ENCODE results near the gene APCS.

APCS gene, protein sequence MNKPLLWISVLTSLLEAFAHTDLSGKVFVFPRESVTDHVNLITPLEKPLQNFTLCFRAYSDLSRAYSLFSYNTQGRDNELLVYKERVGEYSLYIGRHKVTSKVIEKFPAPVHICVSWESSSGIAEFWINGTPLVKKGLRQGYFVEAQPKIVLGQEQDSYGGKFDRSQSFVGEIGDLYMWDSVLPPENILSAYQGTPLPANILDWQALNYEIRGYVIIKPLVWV

DNA sequence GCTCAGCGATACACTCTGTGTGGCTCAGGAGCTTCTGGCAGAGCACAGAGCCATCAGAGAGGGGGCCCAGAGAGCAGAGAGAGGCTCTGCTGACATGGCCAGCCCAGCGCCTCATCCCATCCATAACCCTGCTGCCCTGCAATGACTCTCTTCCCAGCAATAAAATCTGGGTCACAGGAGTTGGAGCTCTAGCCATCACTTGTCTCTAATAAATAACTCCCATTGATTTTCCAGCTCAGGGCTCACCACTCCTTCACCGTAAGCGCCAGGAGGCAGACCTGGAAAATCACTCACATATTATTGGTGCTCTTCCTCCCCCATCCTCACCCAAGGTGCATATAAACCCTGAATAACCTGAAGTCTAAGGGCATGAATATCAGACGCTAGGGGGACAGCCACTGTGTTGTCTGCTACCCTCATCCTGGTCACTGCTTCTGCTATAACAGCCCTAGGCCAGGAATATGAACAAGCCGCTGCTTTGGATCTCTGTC, at the start of gene APCS:
Gene APCS, plus strand, starts transcription at position 366 of the 491 bp plus-strand sequence. Its CDS starts 96 bp downstream, at position 462.
- no peak for DNase-seq

DNA sequence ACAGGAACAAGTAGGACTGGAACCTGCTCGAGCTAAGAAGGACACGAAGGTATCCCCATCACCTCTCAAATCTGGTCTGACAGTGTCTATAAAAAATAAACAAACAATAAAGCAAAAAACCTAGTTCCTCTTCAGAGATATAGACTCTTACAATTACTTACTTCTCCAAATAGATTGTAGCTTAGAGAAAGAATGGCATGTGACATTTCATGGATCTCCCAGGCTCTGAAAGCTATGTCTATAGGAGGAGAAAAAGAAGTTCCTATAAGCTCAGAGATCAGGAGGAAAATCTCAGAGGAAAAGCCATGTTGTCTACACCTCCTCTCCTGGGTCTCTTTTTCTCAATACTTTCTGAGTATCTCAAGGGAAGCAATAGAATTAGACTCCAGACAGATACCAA, 39.5 kb upstream of the APCS start:
- DNase-seq: no peak

DNA sequence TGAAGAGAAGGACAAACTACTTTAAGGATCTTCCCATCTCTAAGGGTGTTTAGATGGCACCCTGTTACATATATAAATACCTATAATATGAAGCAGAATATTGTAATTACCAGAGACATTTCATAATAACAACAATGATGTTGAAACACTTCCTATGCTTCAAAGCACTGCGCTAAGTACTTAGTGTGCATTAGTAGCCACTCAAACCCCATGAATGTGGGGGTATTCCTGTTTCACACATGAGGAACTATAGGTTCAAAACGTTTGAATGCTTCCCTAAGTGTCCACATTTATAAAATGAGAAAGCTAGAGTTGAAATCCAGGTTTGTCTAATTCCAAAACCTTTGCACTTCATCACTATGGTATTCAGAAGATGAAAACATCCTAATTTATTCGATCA, 33.4 kb upstream of the APCS start:
- no peak for DNase-seq

DNA sequence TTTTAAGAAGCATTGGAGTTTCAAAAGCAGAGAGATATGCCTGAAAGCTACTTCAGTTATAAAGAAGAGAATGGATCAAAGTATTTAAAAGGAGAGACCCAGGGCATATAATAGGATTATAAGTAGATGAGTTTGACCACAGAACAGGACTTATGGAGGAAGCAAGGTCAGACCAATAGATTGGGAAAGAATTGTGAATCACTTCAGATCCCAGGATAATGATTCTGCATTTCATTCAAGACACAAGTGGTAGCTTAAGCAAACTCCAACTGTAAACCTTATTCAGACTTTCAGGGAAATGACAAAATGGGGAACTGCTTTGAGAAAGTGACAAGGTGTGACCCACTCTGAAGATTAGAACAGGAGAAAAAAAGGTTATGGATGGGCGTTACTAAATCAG, 32.9 kb upstream of the APCS start:
- no peak for DNase-seq

DNA sequence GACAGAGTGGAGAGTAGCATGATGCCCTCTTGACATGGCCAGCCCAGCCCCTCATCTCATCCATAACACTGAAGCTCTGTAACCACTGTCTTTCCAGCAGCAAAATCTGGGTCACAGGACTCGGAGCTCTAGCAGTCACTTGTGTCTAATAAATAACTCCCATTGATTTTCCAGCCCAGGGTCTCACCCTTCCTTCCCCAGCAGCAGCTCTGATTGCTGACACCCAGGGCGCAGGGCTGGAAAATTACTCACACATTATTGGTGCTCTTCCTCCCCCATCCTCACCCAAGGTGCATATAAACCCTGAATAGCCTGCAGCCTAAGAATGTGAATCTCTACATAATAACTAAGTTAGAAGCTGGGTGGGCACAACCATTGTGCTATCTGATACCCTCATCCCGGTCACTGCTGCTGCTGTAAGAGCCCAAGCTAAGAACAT, 30.7 kb upstream of the APCS start:
- no peak for DNase-seq

DNA sequence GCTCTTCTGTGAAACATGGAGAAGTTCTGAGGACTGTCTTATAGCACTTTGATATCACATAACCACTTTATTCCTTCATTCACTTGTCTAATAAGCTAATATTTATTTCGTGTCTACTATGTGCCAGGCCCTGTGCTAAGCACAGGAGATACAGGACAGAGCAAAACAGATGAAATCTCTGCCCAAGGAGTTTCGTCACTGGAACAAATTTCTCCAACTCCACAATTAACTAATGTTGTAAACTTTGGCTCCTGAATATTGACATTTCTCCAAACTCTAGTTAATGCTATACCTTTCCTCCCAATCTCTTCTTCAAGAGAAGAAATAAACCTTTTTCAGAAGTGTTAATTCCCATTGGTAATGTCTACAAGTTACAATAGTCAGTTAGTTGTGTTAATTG, 27.0 kb upstream of the APCS start:
- no peak for DNase-seq

DNA sequence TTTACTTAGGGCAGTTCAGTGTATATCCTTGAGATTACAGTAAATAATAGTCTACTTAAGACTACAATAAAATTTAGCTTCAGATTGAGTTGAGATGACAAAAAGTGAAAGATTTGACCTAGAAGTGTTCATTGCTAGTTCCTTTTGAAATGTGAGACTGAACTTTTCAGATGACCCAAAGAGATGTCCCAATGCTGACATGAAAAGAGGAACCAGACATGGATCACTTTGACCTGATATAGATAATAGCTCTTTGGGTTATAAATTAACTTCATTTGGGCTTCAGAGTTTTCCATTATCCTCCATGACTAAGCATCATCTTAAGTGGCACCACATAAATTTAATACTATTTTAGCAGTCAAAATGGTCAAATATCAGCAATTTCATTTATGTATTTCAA, 26.1 kb upstream of the APCS start:
- no peak for DNase-seq

DNA sequence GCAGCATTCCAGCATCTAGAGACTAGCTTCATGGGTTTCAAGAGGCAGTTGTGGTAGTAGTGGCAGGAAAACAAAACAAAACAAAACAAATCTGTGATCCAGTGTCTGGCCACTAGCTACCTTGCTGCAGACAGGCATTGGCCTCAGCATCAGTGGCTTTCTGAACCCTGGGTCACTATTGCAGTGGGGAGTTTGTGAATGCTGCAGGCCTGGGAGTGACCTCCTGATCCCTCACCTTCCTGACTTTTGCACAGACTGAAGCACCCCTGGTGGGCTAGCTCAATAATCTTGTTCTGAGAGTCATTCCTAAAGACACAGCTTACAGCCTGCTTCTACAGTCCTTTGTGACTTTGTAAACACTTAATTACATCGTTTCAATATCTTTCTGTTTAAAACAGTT, 24.9 kb upstream of the APCS start:
- DNase-seq: no peak

DNA sequence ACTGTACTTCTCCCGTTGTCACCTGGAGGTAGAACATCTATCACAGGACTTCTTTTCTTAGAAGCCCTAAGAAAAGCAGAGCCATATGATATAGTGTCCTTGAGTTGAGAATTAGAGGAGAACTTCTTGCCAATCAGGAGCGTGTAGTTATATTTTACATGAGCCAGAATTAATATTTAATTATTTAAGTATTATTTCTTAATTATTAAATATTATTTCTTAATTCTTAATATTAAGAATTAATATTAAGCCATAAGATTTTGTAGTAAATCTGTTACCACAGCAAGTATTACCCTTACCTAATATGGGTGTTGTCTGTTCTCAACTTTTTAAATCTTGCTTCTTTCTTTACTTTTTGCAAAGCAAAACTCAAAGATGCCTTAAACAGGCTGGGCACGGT, 10.2 kb upstream of the APCS start:
- DNase-seq: no peak

DNA sequence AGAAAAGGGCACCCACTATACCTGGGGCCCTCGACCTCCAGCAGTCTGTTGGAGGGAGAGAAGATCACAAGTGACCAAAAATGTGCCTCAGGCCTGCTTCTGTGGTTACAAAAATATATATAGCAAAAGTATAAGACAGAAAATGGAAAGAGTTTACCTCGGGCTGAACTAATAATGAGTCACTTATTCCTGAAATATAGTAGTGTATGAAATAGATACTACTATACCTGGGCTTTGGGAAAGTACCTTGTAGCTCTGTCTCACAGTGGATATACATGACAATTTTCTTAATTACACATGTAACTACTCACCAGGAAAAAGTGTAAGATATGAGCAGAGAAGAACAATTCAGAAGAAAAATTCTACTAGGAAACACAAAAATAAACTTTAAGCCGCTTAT, 7.3 kb upstream of the APCS start:
- DNase-seq: no peak

DNA sequence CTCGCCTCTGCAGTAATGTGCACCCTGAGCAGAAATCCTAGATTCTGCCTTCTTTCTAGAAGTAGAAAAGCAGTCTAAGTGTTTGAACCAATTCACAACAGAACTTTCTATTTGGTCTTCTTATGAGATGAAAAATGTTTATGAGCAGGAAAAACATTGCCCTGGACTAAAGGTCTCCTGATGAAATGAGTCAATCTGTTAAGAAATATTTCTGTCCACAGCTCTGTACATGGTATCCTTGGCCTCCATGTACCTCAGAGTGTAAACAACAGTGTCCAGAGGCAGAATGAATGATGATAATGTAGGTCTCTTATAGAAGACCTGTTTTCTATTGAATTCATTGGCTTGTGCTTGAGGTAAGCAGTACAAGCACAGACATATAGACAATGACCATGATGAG, 6.2 kb upstream of the APCS start:
- DNase-seq: no peak

DNA sequence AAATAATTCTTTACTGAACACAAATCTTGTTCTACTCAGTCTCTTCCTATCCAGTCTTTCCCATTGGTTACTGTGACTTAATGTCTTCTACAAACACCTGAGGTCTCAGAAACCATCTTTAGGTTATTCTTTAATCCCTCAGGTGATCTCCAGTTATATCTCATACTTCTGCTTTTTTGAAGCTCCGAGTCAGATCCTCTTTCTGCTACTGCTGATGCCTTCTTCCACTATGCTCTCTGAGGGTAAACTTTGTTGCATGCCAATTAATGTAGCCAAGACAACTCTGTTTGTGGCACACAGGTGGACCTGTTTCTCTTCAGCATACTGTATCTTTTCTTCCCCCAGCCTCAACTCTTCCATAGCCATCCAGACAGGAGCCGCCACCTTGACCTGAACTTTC, 3.1 kb upstream of the APCS start:
- no peak for DNase-seq

DNA sequence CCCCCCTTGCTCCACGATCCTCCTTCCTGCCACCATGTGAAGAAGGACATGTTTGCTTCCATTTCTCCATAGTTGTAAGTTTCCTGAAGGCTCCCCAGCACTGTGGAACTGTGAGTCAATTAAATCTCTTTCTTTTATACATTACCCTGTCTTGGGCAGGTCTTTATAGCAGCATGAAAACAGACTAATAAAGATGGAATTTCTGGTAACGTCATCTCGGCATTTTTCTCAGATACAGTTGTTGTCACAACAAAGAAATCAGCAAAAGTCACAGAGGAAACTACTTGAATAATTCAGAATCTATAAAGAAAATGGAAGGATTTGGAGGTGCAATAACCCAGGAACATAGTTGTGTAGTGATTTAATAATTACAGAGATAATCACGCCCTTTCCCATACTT, 4.4 kb downstream of the APCS start:
- DNase-seq: no peak

DNA sequence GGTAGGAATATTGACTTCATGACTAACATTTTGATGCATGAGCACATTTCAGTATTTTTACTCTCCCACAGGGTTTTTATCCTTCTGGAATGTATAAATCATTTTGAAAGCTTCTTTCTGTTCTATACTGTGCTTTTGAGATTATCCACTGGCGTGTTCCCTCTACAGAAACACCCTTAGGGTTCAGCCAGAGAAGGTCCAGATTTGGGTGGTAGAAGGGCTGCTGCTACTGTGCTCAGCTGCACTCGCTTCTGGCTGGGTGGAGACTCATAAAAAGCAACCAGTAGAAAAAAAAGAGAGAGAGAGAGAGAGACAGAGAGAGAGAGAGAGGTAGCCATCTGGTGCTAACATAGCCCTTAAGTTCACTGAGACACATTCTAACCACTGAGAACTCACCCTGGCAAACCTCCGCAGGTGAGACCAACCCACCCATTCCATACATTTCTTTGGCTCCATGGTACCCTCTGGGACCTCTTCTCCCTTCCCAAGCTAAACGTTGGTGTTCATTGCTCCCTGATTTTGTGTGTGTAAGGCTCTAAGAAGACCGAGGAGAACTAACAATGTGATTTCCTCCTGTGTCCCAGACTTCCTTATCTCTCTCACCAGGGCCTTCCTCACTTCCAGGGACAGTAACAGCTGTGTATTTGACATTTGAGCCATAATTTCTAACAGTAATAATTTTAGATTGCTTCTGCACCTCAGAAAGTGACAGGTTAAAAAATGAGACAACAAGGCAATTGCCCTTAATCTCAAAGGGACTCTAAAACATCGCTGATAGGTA, 7.2 kb downstream of the APCS start:
- DNase-seq: no peak

DNA sequence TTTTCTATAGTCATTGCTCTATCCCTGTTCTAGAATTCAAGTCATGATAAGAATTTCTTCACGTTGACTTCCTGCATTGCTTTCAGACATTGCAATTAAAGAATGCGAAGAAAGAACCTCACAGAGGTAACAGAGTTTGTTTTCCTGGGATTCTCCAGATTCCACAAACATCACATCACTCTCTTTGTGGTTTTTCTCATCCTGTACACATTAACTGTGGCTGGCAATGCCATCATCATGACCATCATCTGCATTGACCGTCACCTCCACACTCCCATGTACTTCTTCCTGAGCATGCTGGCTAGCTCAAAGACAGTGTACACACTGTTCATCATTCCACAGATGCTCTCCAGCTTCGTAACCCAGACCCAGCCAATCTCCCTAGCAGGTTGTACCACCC, 10.6 kb downstream of the APCS start:
- no peak for DNase-seq

DNA sequence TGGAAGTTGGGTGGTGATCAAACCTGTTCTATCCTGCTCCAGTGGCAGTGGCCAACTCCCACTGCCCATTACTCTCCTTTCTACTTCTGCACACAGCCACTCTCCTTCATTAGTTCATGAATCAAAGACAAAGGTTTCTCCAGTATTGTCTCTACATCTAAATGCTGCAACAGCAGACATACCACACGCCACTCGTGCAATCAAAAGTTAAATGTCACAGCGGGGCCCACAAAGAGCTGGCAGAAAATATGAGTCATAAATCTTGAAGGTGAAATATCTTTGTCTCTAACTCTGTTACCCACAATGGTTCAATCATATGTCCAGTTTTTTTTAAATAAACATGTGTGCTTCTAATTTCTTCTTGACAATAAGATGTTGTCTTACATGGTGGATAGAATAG, 13.3 kb downstream of the APCS start:
- no peak for DNase-seq

DNA sequence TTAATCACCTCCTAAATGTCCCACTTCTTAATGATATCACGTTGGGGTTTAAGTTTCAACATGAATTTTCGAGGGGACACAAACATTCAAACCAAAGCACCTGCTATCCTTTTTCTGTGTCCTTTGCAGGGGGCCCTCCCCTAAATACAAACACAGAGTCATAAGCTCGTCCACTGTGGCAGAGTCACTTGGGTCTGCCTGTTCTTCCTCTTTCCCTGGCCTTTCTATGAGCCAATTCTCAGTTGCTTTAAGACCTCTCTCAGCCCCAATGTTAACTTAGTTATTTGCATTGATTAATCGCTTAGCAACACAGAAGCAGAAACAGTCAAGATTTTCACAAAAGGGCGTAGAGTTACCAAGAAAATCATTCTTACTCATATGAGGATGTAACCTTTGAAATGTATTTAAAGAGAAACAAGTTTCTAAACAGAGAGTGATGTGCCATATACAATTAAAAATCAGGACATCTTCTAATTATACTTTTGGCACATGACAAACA, 14.9 kb downstream of the APCS start:
- DNase-seq: no peak

DNA sequence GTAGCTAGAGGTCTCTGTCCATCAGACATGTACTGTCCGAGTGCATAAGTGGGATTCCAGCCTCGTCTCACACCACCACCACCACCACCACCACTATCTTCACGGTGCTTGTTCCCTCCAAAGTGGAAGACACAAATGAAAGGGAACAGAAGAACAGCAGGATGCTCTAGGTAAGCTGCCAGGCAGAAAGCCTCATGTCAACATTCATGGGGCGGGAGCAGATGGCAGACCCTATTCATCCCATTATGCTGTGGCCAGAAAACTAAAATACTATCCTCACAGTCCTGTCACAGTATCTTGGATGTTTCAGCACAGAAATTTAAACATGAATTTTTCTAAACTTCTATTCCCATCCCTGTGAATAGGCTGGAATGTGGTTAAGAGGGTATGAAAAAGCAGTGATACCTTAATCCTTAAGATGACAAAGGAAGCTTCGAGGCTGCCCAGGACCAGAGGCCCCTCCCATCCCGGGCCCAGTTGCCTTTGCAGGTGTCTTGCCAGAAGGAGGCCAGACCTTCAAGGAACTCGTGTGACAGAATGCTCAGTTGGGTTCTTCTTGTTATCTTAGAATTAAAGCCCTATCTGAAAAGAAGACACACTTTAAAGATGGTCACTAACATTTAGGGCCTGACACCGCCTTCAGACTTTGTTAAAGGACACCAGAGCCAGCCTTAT, 24.7 kb downstream of the APCS start:
- DNase-seq: no peak

DNA sequence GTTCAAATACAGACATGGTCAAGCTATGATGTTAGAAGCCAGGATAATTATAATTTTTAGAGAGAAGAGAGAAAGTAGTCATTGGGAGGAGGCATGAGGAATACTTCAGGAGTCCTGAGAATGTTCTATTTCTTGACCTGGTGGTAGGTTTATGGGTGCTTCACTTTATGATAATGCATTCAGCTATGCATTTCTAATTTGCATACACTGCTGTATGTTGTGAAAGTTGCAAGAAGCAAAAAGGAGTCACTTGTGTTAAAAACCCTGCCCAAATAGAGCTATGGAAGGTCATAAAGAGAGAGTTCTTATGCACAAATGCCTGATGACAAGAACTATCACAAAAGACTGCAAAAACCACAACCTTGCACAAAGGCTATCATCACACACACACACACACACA, 45.3 kb downstream of the APCS start:
- no peak for DNase-seq
